ENCODE results near the gene PTGR1.
"Not testable (repeated sequence)": the region's sequence is repeated elsewhere in the genome, so short reads cannot be mapped to it uniquely, and the experiment has no call there.

Gene PTGR1

DNA sequence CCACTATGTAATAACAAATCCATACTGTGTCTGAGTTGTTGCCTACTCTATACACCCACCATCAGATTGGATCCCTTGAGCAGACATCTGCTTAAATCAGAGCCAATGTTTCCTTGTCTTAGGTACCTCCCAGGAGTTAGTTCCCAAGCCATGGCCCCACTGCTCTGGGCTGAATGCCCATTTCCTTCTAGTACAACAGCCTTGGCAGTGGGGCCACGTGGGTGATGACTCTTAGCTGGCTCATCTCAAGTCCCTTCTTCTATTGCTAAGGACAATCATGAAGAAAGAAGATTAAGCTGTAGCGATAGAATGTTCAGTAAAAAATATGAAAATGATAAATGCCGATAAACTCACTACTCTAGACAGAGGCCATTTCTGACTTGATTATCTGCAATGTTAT, 16.6 kb downstream of the PTGR1 start:
- no peak for TF ChIP-seq CTCF (conservative IDR thresholded peaks at IDR 0.05; ENCODE audit: low read depth, low read length)
- H3K4me3 ChIP-seq (ENCODE audit: low read depth, low read length), result no peak overlapping the region
- no peak for DNase-seq (ENCODE audit: low read depth)

DNA sequence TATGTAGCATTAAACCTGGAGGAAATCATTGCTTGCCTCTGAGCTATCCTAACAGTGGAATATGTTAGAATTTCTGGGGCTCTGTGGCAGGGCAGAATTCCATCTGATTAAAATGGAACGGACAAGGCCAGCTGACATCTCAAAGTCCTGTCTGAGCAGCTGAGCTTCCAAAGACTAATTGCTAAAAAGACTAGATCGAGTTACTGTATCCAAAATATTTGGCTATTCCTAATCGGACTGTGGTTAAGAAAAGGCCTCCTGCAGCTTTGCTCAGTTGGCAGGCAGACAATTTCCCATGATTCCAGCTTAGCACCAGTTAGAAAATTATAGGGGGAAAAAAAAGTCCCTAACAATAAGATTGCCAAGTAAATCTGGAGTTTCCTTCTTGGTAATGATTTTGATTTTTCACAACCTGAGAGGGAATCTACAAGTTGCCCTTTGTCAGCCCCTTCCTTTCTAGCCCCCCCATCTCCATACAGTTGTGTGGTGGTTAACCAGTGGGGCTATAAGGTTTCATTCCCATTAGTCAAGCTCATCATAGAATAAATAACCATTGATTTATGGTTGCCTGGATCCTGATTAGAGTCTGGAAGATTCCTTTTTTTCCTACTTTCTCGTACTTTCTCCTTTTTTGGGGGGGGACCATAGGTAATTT, 26.4 kb downstream of the PTGR1 start:
- TF ChIP-seq CTCF (conservative IDR thresholded peaks at IDR 0.05; ENCODE audit: low read depth, low read length), result no peak
- DNase-seq (ENCODE audit: low read depth), result peak; percentile 93
- H3K4me3 ChIP-seq (ENCODE audit: low read depth, low read length), result no peak overlapping the region

DNA sequence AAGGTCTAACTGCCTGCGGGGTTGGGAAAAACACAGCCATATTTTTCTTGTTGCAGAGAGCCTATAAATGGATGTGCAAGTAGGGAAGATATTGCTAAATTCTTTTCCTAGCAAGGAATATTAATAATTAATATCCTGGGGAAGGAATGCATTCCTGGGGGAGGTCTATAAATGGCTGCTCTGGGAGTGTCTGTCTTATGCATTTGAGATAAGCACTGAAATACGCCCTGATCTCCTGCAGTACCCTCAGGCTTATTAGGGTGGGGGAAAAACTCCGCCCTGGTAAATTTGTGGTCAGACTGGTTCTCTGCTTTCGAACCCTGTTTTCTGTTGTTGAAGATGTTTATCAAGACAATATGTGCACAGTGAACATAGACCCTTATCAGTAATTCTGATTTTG, 31.3 kb downstream of the PTGR1 start:
- DNase-seq (ENCODE audit: low read depth); H3K4me3 ChIP-seq (ENCODE audit: low read depth, low read length): not testable (repeated sequence)

DNA sequence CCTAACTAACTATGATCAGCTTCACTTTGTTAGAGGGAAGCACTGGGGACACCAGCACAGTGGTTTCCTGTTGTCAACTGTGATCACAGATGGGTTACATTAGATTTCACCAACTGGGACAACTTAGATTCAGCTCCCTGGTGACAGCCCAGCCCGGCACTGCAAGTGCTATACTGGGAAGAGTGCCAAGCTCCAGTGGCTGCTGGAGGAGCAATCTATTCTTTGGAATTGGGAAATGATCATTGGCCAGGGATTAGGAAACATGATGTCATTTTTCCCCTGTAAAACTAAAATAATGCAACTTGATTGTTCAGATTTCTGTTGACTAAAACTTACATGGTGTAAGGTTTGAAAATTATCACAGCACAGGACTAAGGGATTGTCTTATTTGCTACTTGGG, 33.2 kb downstream of the PTGR1 start:
- DNase-seq (ENCODE audit: low read depth), result peak; percentile 17
- TF ChIP-seq CTCF (conservative IDR thresholded peaks at IDR 0.05; ENCODE audit: low read depth, low read length), result no peak
- no peak overlapping the region for H3K4me3 ChIP-seq (ENCODE audit: low read depth, low read length)

DNA sequence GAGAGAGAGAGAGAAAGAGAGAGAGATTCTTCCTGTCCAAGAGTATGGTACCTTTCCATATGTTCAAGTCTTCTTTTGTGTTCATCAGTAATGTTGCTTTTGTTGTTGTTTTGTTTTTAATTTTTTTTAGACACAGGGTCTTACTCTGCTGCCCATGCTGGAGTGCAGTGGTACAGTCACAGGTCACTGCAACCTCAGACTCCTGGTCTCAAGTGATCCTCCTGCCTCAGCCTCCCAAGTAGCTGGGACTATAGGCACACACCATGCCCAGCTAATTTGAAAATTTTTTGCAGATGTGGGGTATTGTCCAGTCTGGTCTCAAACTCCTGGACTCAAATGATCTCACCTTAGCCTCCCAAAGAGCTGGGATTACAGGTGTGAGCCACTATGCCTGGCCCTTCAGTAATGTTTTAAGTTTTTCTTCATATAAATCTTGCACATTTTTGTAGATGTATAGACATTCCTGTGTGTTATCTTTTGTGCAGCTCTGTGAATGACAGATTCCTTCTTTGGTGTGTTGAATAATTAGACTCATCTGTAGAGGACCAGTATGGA, 38.2 kb downstream of the PTGR1 start:
- no peak for TF ChIP-seq CTCF (conservative IDR thresholded peaks at IDR 0.05; ENCODE audit: low read depth, low read length)
- no peak overlapping the region for H3K4me3 ChIP-seq (ENCODE audit: low read depth, low read length)
- no peak for DNase-seq (ENCODE audit: low read depth)

DNA sequence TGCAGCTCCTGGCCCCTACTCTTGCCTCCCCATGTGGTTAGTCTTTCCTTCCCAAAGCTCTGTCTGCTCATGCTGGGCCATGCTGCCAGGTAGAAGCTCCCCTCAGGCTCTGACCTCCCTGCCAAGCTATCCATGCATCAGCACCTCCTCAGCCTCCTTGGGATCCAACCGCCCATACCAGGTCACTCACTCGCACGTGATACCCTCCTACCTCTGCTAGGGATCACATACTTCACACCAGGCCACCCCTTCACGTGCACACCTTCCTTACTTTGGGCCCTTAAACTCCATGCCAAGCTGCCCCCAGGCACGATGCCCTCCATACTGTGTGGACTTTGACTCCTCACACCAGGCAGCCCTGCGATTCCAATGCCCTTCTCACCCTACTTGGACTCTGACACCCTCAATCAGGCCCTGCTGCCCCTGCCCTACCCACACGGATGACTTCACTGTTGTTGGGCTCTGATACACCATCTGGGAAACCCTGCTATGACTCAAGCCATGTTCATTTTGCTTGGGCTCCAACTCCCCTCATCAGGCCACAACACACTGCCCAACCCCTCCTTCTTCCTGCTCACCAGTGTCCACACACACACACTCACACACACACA, 40.3 kb downstream of the PTGR1 start:
- TF ChIP-seq CTCF (conservative IDR thresholded peaks at IDR 0.05; ENCODE audit: low read depth, low read length), result no peak
- peak; percentile 46 for DNase-seq (ENCODE audit: low read depth)
- no peak overlapping the region for H3K4me3 ChIP-seq (ENCODE audit: low read depth, low read length)

DNA sequence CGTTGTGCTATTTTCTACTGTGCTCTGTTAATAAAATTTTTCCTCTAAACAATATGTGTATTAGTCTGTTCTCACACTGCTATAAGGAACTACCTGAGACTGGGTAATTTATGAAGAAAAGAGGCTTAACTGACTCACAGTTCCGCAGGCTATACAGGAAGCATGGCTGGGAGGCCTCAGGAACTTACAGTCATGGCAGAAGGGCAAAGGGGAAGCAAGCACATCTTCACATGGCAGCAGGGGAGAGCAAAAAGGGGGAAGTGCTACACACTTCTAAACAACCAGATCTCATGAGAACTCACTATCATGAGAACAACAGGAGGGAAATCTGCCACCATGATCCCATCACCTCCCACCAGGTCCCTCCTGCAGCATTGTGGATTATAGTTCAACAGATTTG, 44.0 kb downstream of the PTGR1 start:
- H3K4me3 ChIP-seq (ENCODE audit: low read depth, low read length); DNase-seq (ENCODE audit: low read depth): not testable (repeated sequence)

GRCh38 chr9:111548623-111549022, 50.8 kb downstream of the PTGR1 start:
- TF ChIP-seq CTCF (conservative IDR thresholded peaks at IDR 0.05; ENCODE audit: low read depth, low read length), result no peak
- H3K4me3 ChIP-seq (ENCODE audit: low read depth, low read length), result no peak overlapping the region
- DNase-seq (ENCODE audit: low read depth), result no peak
